Mesenchymal stem cell (in vitro differentiated cells and primary cell): ENCODE results near the gene SUPT5H.
A peak's percentile ranks its signal among the peaks of the same experiment; 100 is the strongest.

Experiments
- DNase-seq: peaks from one replicate; pipeline ENCODE4 v3.0.0-alpha.2; 2013
- H2AFZ ChIP-seq: one replicate; pipeline ENCODE4 v1.6.1; 2013; ENCODE audit warnings: low read depth, mild to moderate bottlenecking, control low read depth, inconsistent platforms, low read length, moderate library complexity
- H2AK5ac ChIP-seq: 2 replicates; pipeline ENCODE4 v1.6.1; 2013; ENCODE audit warnings: low read length, moderate library complexity, mild to moderate bottlenecking, inconsistent platforms; ENCODE audit not compliant: severe bottlenecking
- H2BK120ac ChIP-seq: one replicate; pipeline ENCODE4 v1.6.1; 2013; ENCODE audit warnings: low read depth, mild to moderate bottlenecking, inconsistent platforms, low read length, moderate library complexity
- H2BK12ac ChIP-seq, 2 experiments: one replicate each; pipeline ENCODE4 v1.6.1; 2013; ENCODE audit warnings: inconsistent platforms in 2 of 2, low read length in 2 of 2, mild to moderate bottlenecking in 2 of 2, moderate library complexity in 2 of 2, control low read depth in 1 of 2
- H2BK15ac ChIP-seq: one replicate; pipeline ENCODE4 v1.6.1; 2013; ENCODE audit warnings: mild to moderate bottlenecking, low read depth, inconsistent platforms; ENCODE audit not compliant: poor library complexity, severe bottlenecking
- H2BK5ac ChIP-seq: 2 replicates; pipeline ENCODE4 v1.6.1; 2013; ENCODE audit warnings: low read depth, mild to moderate bottlenecking, low read length, control low read depth, inconsistent platforms; ENCODE audit not compliant: poor library complexity, severe bottlenecking
- H3K14ac ChIP-seq, 2 experiments: one replicate each; pipeline ENCODE4 v1.6.1; 2013; ENCODE audit warnings: inconsistent platforms in 2 of 2, low read length in 2 of 2, control low read depth in 1 of 2, mild to moderate bottlenecking in 1 of 2, moderate library complexity in 1 of 2
- H3K18ac ChIP-seq, 2 experiments: one replicate each; pipeline ENCODE4 v1.6.1; 2013; ENCODE audit warnings: inconsistent platforms in 2 of 2, low read length in 2 of 2, control low read depth in 1 of 2, low read depth in 1 of 2, mild to moderate bottlenecking in 1 of 2
- H3K23ac ChIP-seq, 2 experiments: one replicate each; pipeline ENCODE4 v1.6.1; 2013; ENCODE audit warnings: inconsistent platforms in 2 of 2, low read length in 2 of 2, mild to moderate bottlenecking in 2 of 2, moderate library complexity in 2 of 2, control low read depth in 1 of 2
- H3K27ac ChIP-seq: 2 replicates; pipeline ENCODE4 v1.5.1; 2013; ENCODE audit warnings: mild to moderate bottlenecking, moderate library complexity, low read length, control low read depth, inconsistent platforms; ENCODE audit not compliant: poor library complexity, severe bottlenecking
- H3K27me3 ChIP-seq, 2 experiments: 2 replicates each; pipeline versions ENCODE4 v1.6.1 to v1.7.0; 2013; ENCODE audit warnings: low read length in 2 of 2, mild to moderate bottlenecking in 2 of 2, moderate library complexity in 2 of 2, control low read depth in 1 of 2, inconsistent platforms in 1 of 2; ENCODE audit not compliant: control insufficient read depth in 1 of 2, insufficient read depth in 1 of 2
- H3K36me3 ChIP-seq, 2 experiments: 2 replicates each; pipeline versions ENCODE4 v1.6.1 to v1.7.0; 2013; ENCODE audit warnings: low read length in 2 of 2, control low read depth in 1 of 2, inconsistent platforms in 1 of 2, low read depth in 1 of 2, mild to moderate bottlenecking in 1 of 2; ENCODE audit not compliant: insufficient read depth in 2 of 2, control insufficient read depth in 1 of 2
- H3K4ac ChIP-seq, 2 experiments: one replicate each; pipeline ENCODE4 v1.6.1; 2013; ENCODE audit warnings: inconsistent platforms in 2 of 2, low read length in 2 of 2, mild to moderate bottlenecking in 2 of 2, moderate library complexity in 2 of 2, control low read depth in 1 of 2, low read depth in 1 of 2
- H3K4me1 ChIP-seq: 2 replicates; pipeline ENCODE4 v1.6.1; 2013; ENCODE audit warnings: low read depth, low read length, control low read depth; ENCODE audit not compliant: control insufficient read depth, insufficient read depth
- H3K4me2 ChIP-seq: 2 replicates; pipeline ENCODE4 v1.6.1; 2013; ENCODE audit warnings: low read length, mild to moderate bottlenecking, inconsistent platforms; ENCODE audit not compliant: poor library complexity, severe bottlenecking
- H3K4me3 ChIP-seq, 2 experiments: 2 replicates each; pipeline versions ENCODE4 v1.5.1 to v1.7.0; 2013; ENCODE audit warnings: low read length in 2 of 2, mild to moderate bottlenecking in 2 of 2, control low read depth in 1 of 2, low read depth in 1 of 2; ENCODE audit not compliant: insufficient read depth in 1 of 2
- H3K79me1 ChIP-seq: replicated peaks from 2 replicates; pipeline ENCODE4 v1.6.1; 2013; ENCODE audit warnings: mild to moderate bottlenecking, control low read depth, low read length, inconsistent platforms; ENCODE audit not compliant: poor library complexity, severe bottlenecking
- H3K9ac ChIP-seq: 2 replicates; pipeline ENCODE4 v1.7.0; 2013; ENCODE audit warnings: mild to moderate bottlenecking, low read length, moderate library complexity
- H3K9me3 ChIP-seq: 2 replicates; pipeline ENCODE4 v1.7.0; 2013; ENCODE audit warnings: mild to moderate bottlenecking, low read length; ENCODE audit not compliant: control insufficient read depth
- H4K8ac ChIP-seq: one replicate; pipeline ENCODE4 v1.6.1; 2013; ENCODE audit warnings: inconsistent platforms, mild to moderate bottlenecking, low read length, moderate library complexity
- H4K91ac ChIP-seq: one replicate; pipeline ENCODE4 v1.6.1; 2013; ENCODE audit warnings: mild to moderate bottlenecking, low read length, inconsistent platforms
- WGBS: methylation state at CpG from one replicate; pipeline ENCODE4 v1.1.7; 2013; ENCODE audit warnings: mixed read lengths; 5-methylcytosine and 5-hydroxymethylcytosine counted together

Gene SUPT5H

GRCh38 chr19:39472746-39473442, 27.5 kb downstream of the SUPT5H start:
- Histone ChIP-seq H2BK12ac (no peak overlapping the region), H3K36me3 (peaks cover 87 to 93% of the 10 kb centered on the region in 2 experiments), H4K91ac (no peak overlapping the region), H3K4me1 (no peaks in the 10 kb centered on the region), H2BK120ac (no peak overlapping the region), H3K79me1 (peaks cover 44% of the 10 kb centered on the region), H2AFZ (no peak overlapping the region), H3K9ac (no peak overlapping the region), H3K18ac (no peak overlapping the region), H3K9me3 (no peaks in the 10 kb centered on the region), H2BK15ac (no peak overlapping the region), H2BK5ac (no peak overlapping the region), H4K8ac (no peak overlapping the region), H3K14ac (no peak overlapping the region), H3K27ac (no peak overlapping the region), H3K4me2 (no peak overlapping the region), H3K27me3 (no peaks in the 10 kb centered on the region), H2AK5ac (no peak overlapping the region), H3K23ac (no peak overlapping the region), H3K4me3 (no peak overlapping the region), H3K4ac (no peak overlapping the region)
- no peak for DNase-seq
- 94% methylated on average over 31 of the region's 32 CpGs for WGBS

GRCh38 chr19:39473443-39473960, 28.1 kb downstream of the SUPT5H start:
- Histone ChIP-seq H2BK120ac (no peak overlapping the region), H3K9me3 (no peaks in the 10 kb centered on the region), H4K91ac (no peak overlapping the region), H3K14ac (no peak overlapping the region), H2BK15ac (no peak overlapping the region), H3K4ac (no peak overlapping the region), H3K27me3 (no peaks in the 10 kb centered on the region), H3K79me1 (peaks cover 40% of the 10 kb centered on the region), H3K18ac (no peak overlapping the region), H2BK5ac (no peak overlapping the region), H3K27ac (no peak overlapping the region), H3K36me3 (peaks cover 81 to 89% of the 10 kb centered on the region in 2 experiments), H3K9ac (no peak overlapping the region), H3K4me3 (no peak overlapping the region), H2AK5ac (no peak overlapping the region), H4K8ac (no peak overlapping the region), H3K4me1 (no peaks in the 10 kb centered on the region), H3K23ac (no peak overlapping the region), H3K4me2 (no peak overlapping the region), H2BK12ac (no peak overlapping the region), H2AFZ (no peak overlapping the region)
- WGBS, result 98% methylated on average over 8 of the region's 11 CpGs
- no peak for DNase-seq

DNA sequence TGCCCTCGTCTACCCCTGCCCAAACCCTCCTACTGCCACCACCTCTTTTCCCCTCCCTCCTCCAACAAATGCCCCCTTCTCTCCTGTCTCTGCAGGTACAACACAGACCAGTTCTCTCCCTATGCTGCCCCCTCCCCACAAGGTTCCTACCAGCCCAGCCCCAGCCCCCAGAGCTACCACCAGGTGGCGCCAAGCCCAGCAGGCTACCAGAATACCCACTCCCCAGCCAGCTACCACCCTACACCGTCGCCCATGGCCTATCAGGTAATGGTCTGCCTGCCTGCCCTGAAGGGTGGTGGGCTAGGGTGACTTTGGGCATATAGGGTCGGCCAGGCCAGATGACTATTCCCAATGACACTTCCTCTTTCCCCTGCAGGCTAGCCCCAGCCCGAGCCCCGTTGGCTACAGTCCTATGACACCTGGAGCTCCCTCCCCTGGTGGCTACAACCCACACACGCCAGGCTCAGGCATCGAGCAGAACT, 28.8 kb downstream of the SUPT5H start:
- Histone ChIP-seq H3K4me3 (no peak overlapping the region), H3K27me3 (no peaks in the 10 kb centered on the region), H3K27ac (no peak overlapping the region), H2BK15ac (no peak overlapping the region), H4K8ac (no peak overlapping the region), H3K4me1 (peaks cover under 1% of the 10 kb centered on the region), H3K4ac (no peak overlapping the region), H3K4me2 (no peak overlapping the region), H2BK5ac (no peak overlapping the region), H4K91ac (no peak overlapping the region), H3K9ac (no peak overlapping the region), H2BK12ac (no peak overlapping the region), H3K23ac (no peak overlapping the region), H3K9me3 (no peaks in the 10 kb centered on the region), H3K36me3 (peaks cover 74 to 82% of the 10 kb centered on the region in 2 experiments), H3K79me1 (peaks cover 33% of the 10 kb centered on the region), H2BK120ac (no peak overlapping the region), H2AFZ (no peak overlapping the region), H2AK5ac (no peak overlapping the region), H3K14ac (no peak overlapping the region), H3K18ac (no peak overlapping the region)
- WGBS, result 71% methylated on average over 8 of the region's 9 CpGs
- DNase-seq, result peak; percentile 57

DNA sequence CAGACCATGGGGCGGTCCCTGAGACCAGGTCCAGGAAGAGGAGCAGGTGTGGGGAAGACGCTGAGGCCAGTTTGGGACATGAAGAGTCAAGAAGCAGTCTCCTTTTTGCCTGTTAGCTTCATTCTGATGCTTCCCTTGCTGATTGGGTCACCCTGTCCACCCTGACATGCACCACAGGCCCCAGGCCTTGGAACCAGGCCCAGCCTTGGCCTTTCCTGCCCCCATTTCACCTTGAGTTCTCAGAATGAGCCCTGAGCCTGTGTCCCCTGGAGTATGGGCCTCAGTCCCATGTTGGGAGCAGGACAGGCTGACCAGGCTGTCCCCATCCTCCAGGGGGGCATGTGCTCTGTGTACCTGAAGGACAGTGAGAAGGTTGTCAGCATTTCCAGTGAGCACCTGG, 30.4 kb downstream of the SUPT5H start:
- Histone ChIP-seq H3K27me3 (no peaks in the 10 kb centered on the region), H4K8ac (no peak overlapping the region), H3K18ac (no peak overlapping the region), H3K9me3 (no peaks in the 10 kb centered on the region), H3K14ac (no peak overlapping the region), H2BK12ac (no peak overlapping the region), H3K27ac (no peak overlapping the region), H4K91ac (no peak overlapping the region), H2BK120ac (no peak overlapping the region), H3K4me3 (no peak overlapping the region), H2AK5ac (no peak overlapping the region), H3K9ac (no peak overlapping the region), H3K4me2 (no peak overlapping the region), H3K4me1 (peaks cover 5% of the 10 kb centered on the region), H3K36me3 (peaks cover 58 to 66% of the 10 kb centered on the region in 2 experiments), H2AFZ (no peak overlapping the region), H2BK5ac (no peak overlapping the region), H3K79me1 (peaks cover 22% of the 10 kb centered on the region), H3K4ac (no peak overlapping the region), H3K23ac (no peak overlapping the region), H2BK15ac (no peak overlapping the region)
- DNase-seq, result no peak
- WGBS, result 94% methylated on average over 2 of the region's 2 CpGs
